Glomerular visceral epithelial cell (primary cell): ENCODE data around the gene RGL4.
A peak's percentile ranks its signal among the peaks of the same experiment; 100 is the strongest.
"Not testable (repeated sequence)": the region's sequence is repeated elsewhere in the genome, so short reads cannot be mapped to it uniquely, and the experiment has no call there.

Experiments
- DNase-seq: peaks from one replicate; pipeline ENCODE4 v3.0.0-alpha.2; 2016; ENCODE audit errors: extremely low spot score

RGL4 gene

GRCh38 chr22:23690713-23691112, at the start of gene RGL4:
Gene RGL4 (plus strand): TSS chr22:23691013. CDS start chr22:23692031, 1,018 bp downstream.
- no peak for DNase-seq

- DNase-seq, result not testable (repeated sequence)
These were observed 44.3 kb upstream of the RGL4 start for GRCh38 chr22:23646526-23646925.

DNA sequence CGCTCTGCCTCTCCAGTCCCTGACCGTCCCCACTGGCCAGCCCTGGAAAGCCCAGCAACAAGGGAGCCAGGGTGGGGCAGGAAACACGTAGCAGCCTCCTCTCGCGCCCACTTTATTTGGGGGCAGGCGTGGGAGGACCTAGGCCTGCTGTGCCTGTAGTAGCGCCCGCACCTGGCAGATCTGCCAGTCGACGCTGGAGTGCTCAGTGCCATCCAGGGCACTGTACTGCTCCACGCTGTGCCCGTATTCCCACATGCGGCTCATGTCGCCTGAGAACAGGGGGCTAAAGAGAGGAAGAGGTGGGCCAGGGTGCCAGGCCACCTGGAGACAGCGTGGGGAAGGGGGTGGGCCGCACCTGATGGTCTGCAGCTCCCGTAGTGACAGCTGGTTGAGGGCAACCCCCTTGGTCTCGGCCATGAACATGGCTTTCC, 41.7 kb upstream of the RGL4 start:
- no peak for DNase-seq

DNA sequence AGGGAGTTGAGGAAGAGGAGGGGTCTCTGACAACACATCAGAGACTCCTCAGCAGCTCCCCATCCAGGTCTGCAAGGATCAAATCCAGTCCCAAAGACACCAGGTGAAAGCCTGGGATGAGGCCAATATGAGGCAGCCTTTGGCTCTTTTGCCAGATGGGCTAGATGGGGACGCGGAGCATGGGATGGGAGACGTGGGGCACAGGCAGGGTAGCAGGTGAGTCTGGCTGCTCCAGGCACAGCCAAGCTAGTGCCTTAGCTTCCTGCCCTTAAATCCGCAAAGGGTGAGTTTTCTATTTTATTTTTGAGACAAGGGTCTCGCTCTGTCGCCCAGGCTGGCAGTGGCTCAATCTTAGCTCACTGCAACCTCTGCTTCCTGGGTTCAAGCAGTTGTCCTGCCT, 39.1 kb upstream of the RGL4 start:
- no peak for DNase-seq

DNA sequence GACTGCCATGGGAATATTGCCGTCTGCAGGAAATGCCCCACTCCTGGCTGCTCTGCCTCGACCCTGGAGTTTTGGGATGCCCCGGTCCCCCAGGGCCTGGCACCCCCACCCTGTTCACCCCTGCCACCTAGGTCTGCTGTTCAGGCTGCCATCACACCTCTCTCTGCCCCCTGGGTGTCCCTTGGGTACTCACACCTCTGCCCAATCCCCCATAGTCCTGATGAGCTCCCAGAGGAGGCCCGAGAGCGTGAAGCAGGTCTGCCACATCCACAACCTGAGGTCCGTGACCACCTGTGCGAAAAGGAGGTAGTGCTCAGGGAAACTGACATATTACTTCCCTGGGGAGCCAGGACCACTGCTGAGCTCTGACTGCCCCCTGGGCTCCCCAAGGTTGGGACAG, 38.5 kb upstream of the RGL4 start:
- DNase-seq, result no peak

DNA sequence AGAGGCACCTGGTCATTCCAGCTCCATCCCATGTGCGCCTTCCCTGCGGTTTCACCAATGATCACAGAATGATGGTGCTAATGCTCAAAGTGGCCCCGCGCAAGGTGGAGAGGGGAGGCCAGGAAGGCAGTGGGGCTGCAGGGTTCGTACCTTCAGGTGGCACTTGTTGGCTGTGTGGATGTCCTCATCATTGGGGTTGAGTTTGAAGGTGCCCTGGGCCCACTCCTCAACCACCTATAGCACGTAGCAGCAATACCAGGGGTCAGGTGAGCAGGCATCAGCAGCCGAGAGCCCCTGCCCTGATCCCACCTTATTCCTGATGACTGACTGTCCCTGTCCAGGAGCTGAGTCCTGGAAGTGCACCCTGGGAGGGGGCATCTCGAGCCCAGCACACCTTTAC, 38.1 kb upstream of the RGL4 start:
- no peak for DNase-seq

GRCh38 chr22:23655891-23656475, 34.8 kb upstream of the RGL4 start:
- no peak for DNase-seq

GRCh38 chr22:23657727-23658126, 33.1 kb upstream of the RGL4 start:
- DNase-seq, result no peak

DNA sequence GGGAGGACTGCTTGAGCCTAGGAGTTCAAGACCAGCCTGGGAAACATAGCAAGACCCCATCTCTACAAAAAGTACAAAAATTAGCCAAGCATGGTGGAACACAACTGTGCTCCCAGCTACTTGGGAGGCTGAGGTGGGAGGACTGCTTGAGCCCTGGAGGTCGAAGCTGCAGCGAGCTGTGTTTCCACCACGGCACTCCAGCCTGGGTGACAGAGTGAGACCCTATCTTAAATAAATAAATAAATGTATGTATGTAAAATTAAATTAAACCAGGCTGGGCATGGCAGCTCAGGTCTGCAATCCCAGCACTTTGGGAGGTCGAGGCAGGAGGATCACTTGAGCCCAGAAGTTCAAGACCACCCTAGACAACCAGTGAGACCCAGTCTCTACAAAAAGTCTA, 30.4 kb upstream of the RGL4 start:
- DNase-seq, result not testable (repeated sequence)

DNA sequence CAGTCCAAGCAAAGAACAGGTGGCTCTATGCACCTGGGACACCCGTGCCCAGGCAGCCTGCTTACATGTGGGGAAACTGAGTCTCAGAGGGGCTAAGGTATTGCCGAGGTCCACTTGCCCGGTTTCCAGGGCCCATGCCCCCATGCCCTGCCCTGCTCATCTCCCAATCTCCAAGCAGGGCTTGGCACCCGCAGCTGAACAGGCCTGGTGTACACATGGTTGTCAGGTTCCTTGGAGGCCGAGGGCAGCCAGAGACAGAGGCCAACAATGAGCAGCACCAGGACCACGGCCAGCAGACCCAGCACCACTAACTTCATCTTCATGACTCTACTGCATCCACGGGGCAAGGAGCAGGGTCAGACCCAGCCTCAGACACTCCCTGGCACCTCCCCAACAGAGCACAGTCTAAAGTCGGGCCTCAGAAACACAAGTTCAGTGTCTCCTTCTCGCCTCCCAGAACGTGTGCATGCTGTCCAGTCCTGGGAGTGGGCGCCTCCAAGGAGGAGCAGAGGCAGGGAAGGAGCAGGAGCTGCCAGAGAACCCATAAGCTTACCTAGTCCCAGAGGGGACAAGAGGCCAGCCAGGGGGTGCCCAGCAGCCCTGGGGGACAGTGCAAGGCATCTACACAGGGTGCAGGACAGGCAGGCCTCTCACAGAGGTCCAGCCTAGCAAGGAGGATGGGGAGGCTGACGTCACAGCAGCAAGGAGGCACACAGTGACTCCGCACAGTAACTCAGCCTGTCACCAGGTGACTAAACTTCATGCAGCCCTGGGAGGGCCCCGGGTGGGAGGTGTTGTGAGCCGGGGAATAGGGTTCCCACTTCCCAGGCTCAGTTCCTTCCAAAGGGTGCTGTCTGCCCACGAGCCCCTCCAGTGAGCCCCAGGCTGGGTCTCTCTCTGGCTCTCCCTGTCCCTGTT, 20.2 kb upstream of the RGL4 start:
- DNase-seq, result no peak

GRCh38 chr22:23671387-23671786, 19.4 kb upstream of the RGL4 start:
- DNase-seq, result not testable (repeated sequence)

DNA sequence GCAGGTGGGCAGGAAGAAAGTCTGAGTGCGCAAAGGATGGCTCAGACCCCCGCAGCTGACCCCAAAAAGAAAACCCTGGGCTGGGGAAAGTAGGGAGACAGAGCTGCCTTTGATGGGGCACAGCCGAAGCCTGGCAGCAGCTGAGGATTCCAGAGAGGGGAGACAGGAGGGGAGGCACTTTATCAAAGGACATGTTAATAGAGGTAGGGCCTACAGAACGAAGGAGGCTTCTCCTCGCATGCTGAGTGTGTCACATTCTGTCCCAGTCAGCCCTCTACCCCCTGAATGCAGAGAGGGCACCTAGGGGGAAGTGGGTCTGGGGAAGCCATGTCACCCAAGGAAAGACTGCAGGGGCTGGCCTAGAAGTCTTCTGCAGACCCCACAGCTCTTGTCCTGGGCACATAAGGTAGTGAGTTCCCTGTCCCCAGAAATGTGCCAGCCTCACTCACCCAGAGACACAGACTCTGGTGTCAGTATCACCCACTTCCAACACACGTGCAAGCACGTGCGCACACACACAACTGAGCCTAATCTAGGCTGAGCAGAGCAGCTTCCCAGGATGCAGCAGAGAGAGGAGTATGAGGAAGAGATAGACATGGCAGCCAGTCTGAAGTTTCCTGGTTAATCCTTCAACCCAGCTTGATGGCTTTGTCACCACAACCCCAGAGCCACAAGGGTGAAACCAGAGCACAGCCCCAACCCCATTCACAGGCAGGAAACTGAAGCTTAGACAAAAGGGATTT, 18.3 kb upstream of the RGL4 start:
- DNase-seq, result not testable (repeated sequence)

GRCh38 chr22:23673050-23673620, 17.7 kb upstream of the RGL4 start:
- no peak for DNase-seq

DNA sequence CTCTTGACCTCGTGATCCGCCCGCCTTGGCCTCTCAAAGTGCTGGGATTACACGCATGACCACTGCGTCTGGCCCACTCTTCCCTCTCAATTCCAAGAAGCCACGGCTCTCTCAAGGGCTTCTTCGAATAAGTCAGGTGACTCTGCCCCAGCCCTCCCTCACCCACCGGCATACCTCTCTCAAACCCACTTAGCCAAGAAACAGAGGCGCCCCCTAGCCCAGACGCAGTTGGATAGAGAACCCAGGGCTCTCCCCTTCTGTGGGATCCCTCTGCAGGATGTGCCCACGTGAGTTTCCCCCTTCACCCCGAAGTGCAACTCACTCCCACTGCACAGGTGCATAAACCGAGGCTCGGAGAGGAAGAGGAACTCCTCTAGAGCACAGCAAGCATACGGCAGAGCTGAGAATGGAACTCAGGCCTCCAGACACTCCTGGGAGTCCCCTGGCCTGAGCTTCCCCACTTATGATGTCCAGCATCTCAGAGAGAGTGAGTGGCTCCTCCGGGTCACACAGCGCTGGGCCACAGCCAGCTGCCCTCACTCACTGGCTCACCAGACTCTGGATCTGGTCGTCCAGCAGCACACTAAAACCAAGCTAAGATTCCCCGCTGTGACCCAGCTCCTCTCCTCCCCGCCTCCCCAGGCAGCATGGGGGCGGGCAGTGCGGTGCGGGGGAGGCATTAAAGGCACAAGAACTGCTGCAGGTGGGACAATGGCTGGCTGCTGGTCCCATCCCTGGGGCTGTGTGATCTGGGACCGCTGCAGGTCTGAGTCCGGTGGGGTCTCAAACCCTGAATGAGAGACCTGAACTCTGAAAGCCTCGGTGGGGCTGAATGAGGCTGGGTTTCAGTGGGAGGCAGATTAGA, 16.8 kb upstream of the RGL4 start:
- no peak for DNase-seq

DNA sequence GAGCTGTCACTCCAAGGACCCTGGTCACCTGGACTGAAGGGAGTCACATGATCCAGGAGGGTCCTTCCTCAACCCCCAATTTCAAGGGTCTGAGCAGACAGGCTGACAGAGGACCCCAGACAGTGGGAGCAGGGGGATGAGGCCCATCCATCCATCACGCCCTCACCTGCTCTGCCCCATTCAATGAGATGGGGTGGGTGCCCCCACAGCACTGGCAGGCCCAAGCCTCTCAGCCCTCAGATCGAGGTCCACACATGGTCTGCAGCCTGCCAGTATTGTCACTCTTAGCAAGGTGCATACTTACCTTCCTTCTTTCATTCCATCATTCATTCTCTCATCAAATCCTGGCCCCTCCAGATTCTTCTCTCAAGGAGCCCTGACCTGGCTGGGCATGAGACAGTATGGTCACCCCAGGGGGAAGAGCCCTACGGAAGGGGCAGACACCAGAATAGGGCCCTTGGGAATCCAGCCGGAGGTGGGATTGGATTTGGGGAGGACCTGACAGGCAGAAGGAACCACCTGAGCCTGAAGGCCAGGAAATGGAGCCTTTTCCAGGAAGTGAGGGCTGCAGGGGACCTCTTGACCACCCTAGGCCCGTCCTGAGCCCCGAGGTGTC, 15.8 kb upstream of the RGL4 start:
- not testable (repeated sequence) for DNase-seq

DNA sequence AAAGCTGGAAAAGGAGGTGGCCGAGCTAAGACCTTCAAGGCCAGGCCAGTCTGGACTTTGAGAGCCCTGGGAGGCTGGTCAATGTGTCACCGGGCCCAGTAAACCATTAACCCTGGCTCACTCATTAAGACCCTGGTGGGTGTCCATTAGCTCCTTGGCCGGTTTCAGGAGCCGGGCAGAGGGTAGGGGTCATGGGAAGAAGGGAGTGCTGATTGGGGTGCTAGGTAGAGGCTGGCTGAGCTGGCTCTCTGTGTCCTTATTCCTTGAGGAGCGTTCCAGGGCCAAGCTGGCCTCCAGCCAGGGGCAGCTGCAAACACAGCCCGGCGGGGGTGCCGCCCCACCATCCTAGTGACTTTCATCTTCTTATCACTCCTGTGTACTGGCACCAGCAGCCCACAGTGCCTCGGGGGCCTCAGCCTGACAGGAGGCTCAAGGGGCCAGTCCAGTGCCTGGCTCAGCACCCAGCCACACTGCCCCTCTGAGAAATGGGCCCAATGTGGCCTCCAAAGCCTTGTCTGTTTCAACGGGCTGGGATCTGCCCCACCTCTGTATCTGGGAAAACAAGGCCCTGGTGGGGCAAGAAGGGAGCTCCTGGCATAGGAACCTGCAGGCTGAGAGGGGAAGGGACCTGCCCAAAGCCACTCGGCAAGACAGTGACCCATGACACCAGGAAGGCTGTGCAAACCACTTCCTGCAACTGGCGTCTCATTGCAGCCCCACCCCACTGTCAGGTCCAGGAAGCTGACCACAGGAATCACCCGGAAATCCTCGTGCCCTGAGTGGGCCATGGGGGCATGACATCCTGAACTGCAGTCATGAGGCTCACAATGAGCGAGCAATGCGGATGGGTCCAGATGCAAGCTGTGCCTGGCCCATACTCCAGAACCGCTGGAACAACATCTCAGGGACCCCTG, 15.1 kb upstream of the RGL4 start:
- DNase-seq, result peak; percentile 29

DNA sequence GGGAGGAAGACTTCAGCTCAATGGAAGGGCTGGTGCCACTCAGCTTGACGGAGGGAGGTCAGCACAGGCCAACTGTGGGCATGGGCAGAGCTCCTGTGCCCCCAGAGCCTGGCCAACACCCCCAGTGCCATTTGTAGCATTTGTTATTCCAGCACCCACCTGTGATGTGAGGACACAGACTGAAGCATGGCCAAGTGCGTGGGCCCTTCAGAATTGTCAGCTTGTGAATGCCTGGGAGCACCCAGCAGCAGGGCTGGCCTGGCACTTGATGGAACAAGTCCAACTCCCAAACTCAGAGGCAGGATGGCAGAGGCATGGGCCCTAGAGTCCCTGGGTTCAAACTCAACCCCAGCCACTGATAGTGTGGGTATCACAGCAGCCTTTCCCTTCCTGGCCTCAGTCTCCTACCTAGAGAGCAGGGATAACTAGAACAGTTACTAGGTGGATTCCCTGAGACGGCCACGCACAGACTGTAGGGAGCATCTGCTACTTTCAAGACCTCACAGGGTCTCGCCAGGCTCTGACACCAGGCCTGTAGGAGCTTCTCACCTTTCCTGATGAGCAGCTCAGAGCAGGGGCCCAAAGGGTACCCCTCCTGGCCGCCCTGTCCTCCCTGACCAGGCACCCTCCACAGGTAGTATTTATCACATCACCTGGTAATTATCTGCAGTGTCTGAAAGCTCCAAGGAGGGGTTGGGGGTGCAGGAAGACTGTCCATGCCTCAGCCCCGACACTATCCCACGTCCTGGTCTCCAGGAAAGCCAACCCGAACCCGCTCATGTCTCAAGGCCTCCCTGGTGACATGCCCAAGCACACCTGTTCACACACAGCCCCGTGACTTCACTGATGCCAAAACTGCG, 13.7 kb upstream of the RGL4 start:
- not testable (repeated sequence) for DNase-seq

- DNase-seq, result no peak
These were observed 13.2 kb upstream of the RGL4 start for GRCh38 chr22:23677701-23677995.

GRCh38 chr22:23678133-23678532, 12.7 kb upstream of the RGL4 start:
- DNase-seq, result no peak
